PFSK-1 (cell line): ENCODE results near the gene ZNF616.

Experiments
- POLR2AphosphoS5 ChIP-seq: IDR thresholded peaks from 2 replicates; pipeline ENCODE4 v1.6.1; 2012; ENCODE audit warnings: low read depth, mild to moderate bottlenecking, control low read depth, low read length, moderate library complexity
- TAF1 ChIP-seq: IDR thresholded peaks from 2 replicates; pipeline ENCODE4 v1.6.1; 2012; ENCODE audit warnings: low read length, control low read depth, borderline replicate concordance; ENCODE audit not compliant: insufficient read depth

- no peak for TF ChIP-seq POLR2AphosphoS5
- no peak for TF ChIP-seq TAF1
These were observed 30.6 kb upstream of the ZNF616 start for GRCh38 chr19:52170304-52170703.
